NCI-H748 (cell line): ENCODE measurements around the gene NEK11.

Experiments
- DNase-seq: peaks from one replicate; lab custom pipeline; 2025; ENCODE audit not compliant: unreplicated experiment; lab: John Stamatoyannopoulos, UW

NEK11 gene

GRCh38 chr3:131393868-131394267 lies 367.2 kb downstream of the NEK11 start:
- DNase-seq: no peak

DNA sequence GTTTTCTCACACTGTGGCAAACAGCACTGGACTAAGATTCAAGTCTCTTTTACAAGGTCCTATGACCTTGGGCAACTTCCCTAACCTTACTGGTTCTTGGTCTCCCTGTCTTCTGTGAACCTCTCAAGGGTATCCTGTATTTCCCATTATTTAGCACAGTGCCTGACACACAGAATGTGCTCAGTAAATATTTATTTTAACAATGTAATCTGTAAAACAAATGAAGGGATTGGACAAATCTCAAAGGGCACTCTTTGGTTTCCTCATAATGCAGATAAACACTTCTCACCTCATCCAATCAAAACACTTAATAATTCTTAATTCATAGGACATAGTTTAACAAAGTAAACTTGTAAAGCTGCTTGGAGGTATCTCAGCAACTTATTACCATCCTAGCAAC lies 367.7 kb downstream of the NEK11 start:
- DNase-seq: no peak

- DNase-seq: no peak
Measured at GRCh38 chr3:131396170-131396569, 369.5 kb downstream of the NEK11 start.

GRCh38 chr3:131397889-131398288 lies 371.2 kb downstream of the NEK11 start:
- peak; percentile 12 for DNase-seq
